ENCODE data around the gene PGRMC1. TPM values are rescaled to one million over a fixed set of nuclear protein-coding genes. Genes with fewer than 3 reads are reported as not detected.
"Not testable (repeated sequence)": the region's sequence is repeated elsewhere in the genome, so short reads cannot be mapped to it uniquely, and the experiment has no call there.

PGRMC1 gene
- total and polyA plus RNA-seq, 2 experiments from 2014 or later = 163 to 307 TPM

GRCh38 chrX:119273420-119274192, 37.5 kb downstream of the PGRMC1 start:
- no peak overlapping the region for H3K4me3 ChIP-seq
- peak overlapping the region; percentile 44 for H3K4me2 ChIP-seq
- peak; percentile 23 for DNase-seq (ENCODE audit: low spot score)

DNA sequence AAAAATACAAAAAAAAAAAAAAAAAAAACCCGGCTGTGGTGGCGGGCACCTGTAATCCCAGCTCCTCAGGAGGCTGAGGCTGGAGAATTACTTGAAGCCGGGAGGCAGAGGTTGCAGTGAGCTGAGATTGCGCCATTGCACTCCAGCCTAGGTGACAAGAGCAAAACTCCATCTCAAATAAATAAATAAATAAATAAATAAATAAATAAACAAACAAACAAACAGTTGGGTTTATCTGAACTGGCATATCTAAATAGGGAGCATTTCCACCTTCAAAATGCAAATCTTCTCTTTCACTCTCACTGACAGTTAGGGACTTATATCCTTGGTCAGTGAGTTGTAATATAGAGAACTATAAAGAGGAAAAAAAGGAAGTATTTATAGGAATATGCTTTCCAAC, 46.3 kb downstream of the PGRMC1 start:
- not testable (repeated sequence) for H3K9me2 ChIP-seq (replicated peaks; ENCODE audit: insufficient read depth); H3K4me1 ChIP-seq (ENCODE audit: insufficient read depth); H2AFZ ChIP-seq; H3K9me3 ChIP-seq (ENCODE audit: low read depth); H3K4me3 ChIP-seq; H3K27me3 ChIP-seq; H3K79me2 ChIP-seq; H3K27ac ChIP-seq; H3K4me2 ChIP-seq; DNase-seq (ENCODE audit: low spot score); H3K36me3 ChIP-seq (replicated peaks; ENCODE audit: insufficient read depth, low read depth); H4K20me1 ChIP-seq (ENCODE audit: insufficient read depth, poor library complexity, severe bottlenecking)
- WGBS (ENCODE audit: low lambda C conversion rate, missing lambda C conversion rate) = 76% methylated on average over 4 of the region's 4 CpGs

More at GRCh38 chrX:119273420-119274192, 37.5 kb downstream of the PGRMC1 start:
- H3K9me2 ChIP-seq (replicated peaks; ENCODE audit: insufficient read depth) = no peaks in the 10 kb centered on the region
- WGBS (ENCODE audit: low lambda C conversion rate, missing lambda C conversion rate) = 83% methylated on average over 44 of the region's 61 CpGs
- H3K27me3 ChIP-seq = no peaks in the 10 kb centered on the region
- H3K9me3 ChIP-seq (ENCODE audit: low read depth) = no peaks in the 10 kb centered on the region
- H2AFZ ChIP-seq = no peak overlapping the region
- no peaks in the 10 kb centered on the region for H3K79me2 ChIP-seq
- no peaks in the 10 kb centered on the region for H3K36me3 ChIP-seq (replicated peaks; ENCODE audit: insufficient read depth, low read depth)
- H4K20me1 ChIP-seq (ENCODE audit: insufficient read depth, poor library complexity, severe bottlenecking) = no peaks in the 10 kb centered on the region
- H3K4me1 ChIP-seq (ENCODE audit: insufficient read depth) = no peaks in the 10 kb centered on the region
- no peak overlapping the region for H3K27ac ChIP-seq
- TF ChIP-seq EZH2 (IDR thresholded peaks at IDR 0.05; ENCODE audit: borderline replicate concordance) (no peak), EZH2phosphoT487 (IDR thresholded peaks at IDR 0.05; ENCODE audit: low read depth, severe bottlenecking, unreplicated experiment) (no peak), CTCF (IDR thresholded peaks at IDR 0.05; ENCODE audit: poor library complexity) (no peak)

DNA sequence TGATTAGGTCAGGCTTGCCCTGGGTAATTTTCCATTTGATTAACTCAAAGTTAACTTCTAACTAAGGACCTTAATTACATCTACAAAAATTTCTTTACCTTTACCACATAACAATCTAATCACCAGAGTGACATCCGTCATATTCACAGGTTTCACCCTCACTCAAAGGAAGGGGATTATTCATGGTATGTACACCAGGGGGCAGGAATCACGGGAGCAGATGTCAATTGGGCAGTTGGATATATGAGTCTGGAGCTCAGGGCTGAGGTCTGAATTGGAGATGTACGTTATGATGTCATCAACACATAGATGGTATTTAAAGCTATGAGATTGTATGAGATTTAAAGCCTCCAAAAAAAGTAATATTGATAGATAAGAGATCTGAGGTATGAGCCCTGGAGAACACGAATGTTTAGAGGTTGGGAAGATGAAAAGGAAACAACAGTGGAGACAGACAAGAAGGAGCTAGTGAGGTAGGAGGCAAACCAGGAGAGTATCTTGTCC, 52.9 kb downstream of the PGRMC1 start:
- Histone ChIP-seq H3K9me2 (replicated peaks; ENCODE audit: insufficient read depth) (no peaks in the 10 kb centered on the region), H3K9me3 (ENCODE audit: low read depth) (no peaks in the 10 kb centered on the region), H3K4me1 (ENCODE audit: insufficient read depth) (no peaks in the 10 kb centered on the region), H3K79me2 (no peaks in the 10 kb centered on the region), H2AFZ (no peak overlapping the region), H3K4me2 (no peak overlapping the region), H4K20me1 (ENCODE audit: insufficient read depth, poor library complexity, severe bottlenecking) (no peaks in the 10 kb centered on the region), H3K27ac (no peak overlapping the region), H3K4me3 (no peak overlapping the region), H3K27me3 (no peaks in the 10 kb centered on the region), H3K36me3 (replicated peaks; ENCODE audit: insufficient read depth, low read depth) (no peaks in the 10 kb centered on the region)
- TF ChIP-seq EZH2 (IDR thresholded peaks at IDR 0.05; ENCODE audit: borderline replicate concordance) (no peak), EZH2phosphoT487 (IDR thresholded peaks at IDR 0.05; ENCODE audit: low read depth, severe bottlenecking, unreplicated experiment) (no peak), CTCF (IDR thresholded peaks at IDR 0.05; ENCODE audit: poor library complexity) (no peak)
- WGBS (ENCODE audit: low lambda C conversion rate, missing lambda C conversion rate) = 52% methylated on average over 4 of the region's 4 CpGs
- DNase-seq (ENCODE audit: low spot score) = no peak

GRCh38 chrX:119290476-119290875, 54.4 kb downstream of the PGRMC1 start:
- Histone ChIP-seq H3K4me2 (no peak overlapping the region), H3K27ac (no peak overlapping the region)
- TF ChIP-seq EZH2phosphoT487 (IDR thresholded peaks at IDR 0.05; ENCODE audit: low read depth, severe bottlenecking, unreplicated experiment) (no peak), EZH2 (IDR thresholded peaks at IDR 0.05; ENCODE audit: borderline replicate concordance) (no peak), CTCF (IDR thresholded peaks at IDR 0.05; ENCODE audit: poor library complexity) (no peak)

GRCh38 chrX:119291246-119291645, 55.2 kb downstream of the PGRMC1 start:
- not testable (repeated sequence) for H3K9me2 ChIP-seq (replicated peaks; ENCODE audit: insufficient read depth); H3K4me2 ChIP-seq; H3K4me3 ChIP-seq; H3K4me1 ChIP-seq (ENCODE audit: insufficient read depth); H3K9me3 ChIP-seq (ENCODE audit: low read depth); H3K27me3 ChIP-seq; H3K27ac ChIP-seq; H2AFZ ChIP-seq; H3K36me3 ChIP-seq (replicated peaks; ENCODE audit: insufficient read depth, low read depth); DNase-seq (ENCODE audit: low spot score); H4K20me1 ChIP-seq (ENCODE audit: insufficient read depth, poor library complexity, severe bottlenecking); H3K79me2 ChIP-seq
- WGBS (ENCODE audit: low lambda C conversion rate, missing lambda C conversion rate) = 47% methylated on average over 2 of the region's 2 CpGs

More at GRCh38 chrX:119290476-119290875, 54.4 kb downstream of the PGRMC1 start:
- H3K4me3 ChIP-seq = no peak overlapping the region
- no peaks in the 10 kb centered on the region for H3K9me3 ChIP-seq (ENCODE audit: low read depth)
- H3K79me2 ChIP-seq = no peaks in the 10 kb centered on the region
- H4K20me1 ChIP-seq (ENCODE audit: insufficient read depth, poor library complexity, severe bottlenecking) = no peaks in the 10 kb centered on the region
- no peak overlapping the region for H2AFZ ChIP-seq
- H3K4me1 ChIP-seq (ENCODE audit: insufficient read depth) = no peaks in the 10 kb centered on the region
- no peaks in the 10 kb centered on the region for H3K9me2 ChIP-seq (replicated peaks; ENCODE audit: insufficient read depth)
- no peaks in the 10 kb centered on the region for H3K36me3 ChIP-seq (replicated peaks; ENCODE audit: insufficient read depth, low read depth)
- no peaks in the 10 kb centered on the region for H3K27me3 ChIP-seq
- DNase-seq (ENCODE audit: low spot score) = no peak

Data from hepatocyte (in vitro differentiated cells).